GM23248 (cell line): ENCODE data around the gene NEK2.

ENCODE experiments used
- EZH2 ChIP-seq: fragments of 200-600 bp; sonication (generic); IDR thresholded peaks from 2 replicates; pipeline ENCODE4 v1.6.1; 2018; ENCODE audit warnings: antibody characterized with exemption, mild to moderate bottlenecking; ENCODE audit not compliant: insufficient read depth, poor library complexity, severe bottlenecking
- EZH2phosphoT487 ChIP-seq: fragments of 200-600 bp; sonication (generic); IDR thresholded peaks from 2 replicates; pipeline ENCODE4 v1.6.1; 2018; ENCODE audit warnings: antibody characterized with exemption, moderate library complexity, mild to moderate bottlenecking, low read depth; ENCODE audit not compliant: insufficient read depth

DNA sequence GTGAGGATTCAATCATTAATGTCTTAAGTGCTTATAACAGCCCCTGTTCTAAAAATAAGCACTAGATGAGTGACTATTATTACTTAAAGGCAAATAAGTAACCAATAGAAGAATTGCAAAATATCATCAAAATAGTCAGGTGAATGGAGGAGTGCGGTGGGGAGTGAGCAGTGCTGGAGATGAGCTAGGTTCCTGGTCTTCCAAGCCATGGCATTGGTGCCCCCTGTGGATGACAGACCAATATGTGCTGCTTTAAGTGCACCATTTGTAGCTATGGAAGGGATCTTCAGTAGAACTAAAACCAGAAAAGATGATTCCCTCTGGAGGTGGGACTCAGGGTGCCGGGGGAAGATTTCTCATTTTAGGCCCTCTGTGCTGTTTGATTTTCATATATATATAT lies 50.4 kb downstream of the NEK2 start:
- no peak for TF ChIP-seq EZH2phosphoT487
- TF ChIP-seq EZH2: no peak
